OCI-LY7 (cell line): ENCODE results near the gene TEDC1. TPM values are rescaled to one million over a fixed set of nuclear protein-coding genes. Genes with fewer than 3 reads are reported as not detected.

Experiments used
- BruUV-seq: library from RNA; stranded (reverse); fragments of 400-500 nt; replicated peaks from 2 replicates; lab custom pipeline; 2021; lab: Mats Ljungman, UMichigan
- CTCF ChIA-PET: fragments of 300-600 bp; sonication (Branson Sonifier 250); formaldehyde crosslinking; loops from one replicate; lab custom pipeline; 2022; ENCODE audit warnings: antibody characterized with exemption; ENCODE audit not compliant: unreplicated experiment; lab: Charles Lee
- POLR2A ChIA-PET: fragments of 300-600 bp; sonication (Branson Sonifier 250); formaldehyde crosslinking; loops from one replicate; lab custom pipeline; 2022; ENCODE audit warnings: antibody characterized with exemption; lab: Charles Lee
- DNase-seq: peaks from one replicate; pipeline ENCODE4 v3.0.0-alpha.2; 2015; ENCODE audit warnings: low spot score
- H2AFZ ChIP-seq: fragments of 200-600 bp; sonication (generic), shearing (Covaris generic); 2 replicates; pipeline ENCODE4 v1.6.1; 2014; ENCODE audit warnings: mild to moderate bottlenecking, antibody characterized with exemption, low read length, moderate library complexity
- H3K27ac ChIP-seq: fragments of 200-600 bp; sonication (generic); 2 replicates; pipeline ENCODE4 v1.5.1; 2014; ENCODE audit warnings: mixed run types, low read depth, mild to moderate bottlenecking, moderate library complexity, low read length, inconsistent platforms; ENCODE audit not compliant: poor library complexity, severe bottlenecking
- H3K36me3 ChIP-seq: fragments of 200-600 bp; sonication (generic); 2 replicates; pipeline ENCODE4 v1.6.1; 2014; ENCODE audit warnings: mild to moderate bottlenecking, antibody characterized with exemption, low read length, moderate library complexity, mixed read lengths; ENCODE audit not compliant: insufficient read depth
- H3K4me1 ChIP-seq: fragments of 200-600 bp; sonication (generic); 2 replicates; pipeline ENCODE4 v1.5.1; 2014; ENCODE audit warnings: mild to moderate bottlenecking, low read length; ENCODE audit not compliant: insufficient read depth, poor library complexity, severe bottlenecking
- H3K4me2 ChIP-seq: fragments of 200-600 bp; sonication (generic); 2 replicates; pipeline ENCODE4 v1.6.1; 2014; ENCODE audit warnings: mild to moderate bottlenecking, low read length
- H3K4me3 ChIP-seq: fragments of 200-600 bp; sonication (generic); 2 replicates; pipeline ENCODE4 v1.5.1; 2014; ENCODE audit warnings: mild to moderate bottlenecking, low read depth, low read length; ENCODE audit not compliant: poor library complexity, severe bottlenecking
- H3K79me2 ChIP-seq: fragments of 200-600 bp; sonication (generic); 2 replicates; pipeline ENCODE4 v1.6.1; 2016; ENCODE audit warnings: low read depth, mild to moderate bottlenecking, low read length, moderate library complexity, mixed read lengths; ENCODE audit not compliant: insufficient read depth
- H3K9me2 ChIP-seq: fragments of 200-600 bp; sonication (generic); 2 replicates; pipeline ENCODE4 v1.6.1; 2016; ENCODE audit warnings: mild to moderate bottlenecking, low read length, mixed read lengths; ENCODE audit not compliant: insufficient read depth
- H3K9me3 ChIP-seq: fragments of 200-600 bp; sonication (generic); 2 replicates; pipeline ENCODE4 v1.6.1; 2014; ENCODE audit warnings: mild to moderate bottlenecking, mixed run types, low read length, mixed read lengths
- H4K20me1 ChIP-seq: fragments of 200-600 bp; sonication (generic); 2 replicates; pipeline ENCODE4 v1.6.1; 2014; ENCODE audit warnings: mild to moderate bottlenecking, antibody characterized with exemption, low read length, moderate library complexity, mixed read lengths; ENCODE audit not compliant: insufficient read depth
- CTCF ChIP-seq: fragments of 200-600 bp; sonication (generic); conservative IDR thresholded peaks from 2 replicates; pipeline ENCODE4 v1.5.1; 2014; ENCODE audit warnings: mild to moderate bottlenecking, antibody characterized with exemption, low read length, moderate library complexity, mixed read lengths
- EZH2phosphoT487 ChIP-seq: fragments of 200-600 bp; sonication (generic); IDR thresholded peaks from 2 replicates; pipeline ENCODE4 v1.6.1; 2018; ENCODE audit warnings: low read depth, borderline replicate concordance, mild to moderate bottlenecking, mixed run types, antibody characterized with exemption, low read length, moderate library complexity, mixed read lengths
- intact Hi-C: fragments of 100-400 bp; cut with micrococcal nuclease; formaldehyde crosslinking; loops from one replicate; pipeline ENCODE4 v1.10.0; 2022; ENCODE audit not compliant: unreplicated experiment
- total RNA-seq, 2 experiments: library from RNA; depleted of rRNA in 1 of 2; stranded (reverse); fragments of >200 nt in 1 of 2; shearing (Covaris generic) in 1 of 2; gene quantifications; 2 replicates each; pipeline ENCODE4 v1.2.3, GENCODE V29; 2014 to 2022

Gene TEDC1
- total RNA-seq, 2 experiments from 2014 or later: 53.2 to 55.8 TPM

GRCh38 chr14:105469456-105470349, 21.3 kb upstream of the TEDC1 start:
- ChIA-PET CTCF (no interaction called here), POLR2A (no interaction called here)
- peaks cover 39% of the 10 kb centered on the region for H3K36me3 ChIP-seq
- DNase-seq: no peak
- no peak overlapping the region for H3K4me3 ChIP-seq
- no peaks in the 10 kb centered on the region for H3K79me2 ChIP-seq
- H3K4me1 ChIP-seq: peaks cover 9% of the 10 kb centered on the region
- H4K20me1 ChIP-seq: no peaks in the 10 kb centered on the region
- intact Hi-C loops: no loop called here
- H2AFZ ChIP-seq: no peak overlapping the region
- H3K9me2 ChIP-seq: no peaks in the 10 kb centered on the region
- no peak overlapping the region for H3K27ac ChIP-seq
- BruUV-seq: no TSS peak
- no peaks in the 10 kb centered on the region for H3K9me3 ChIP-seq
- no peak for TF ChIP-seq EZH2phosphoT487
- TF ChIP-seq CTCF: no peak
- H3K4me2 ChIP-seq: no peak overlapping the region

GRCh38 chr14:105470350-105471296, 20.4 kb upstream of the TEDC1 start:
- intact Hi-C loops: no loop called here
- no peak overlapping the region for H3K4me2 ChIP-seq
- peaks cover 30% of the 10 kb centered on the region for H3K36me3 ChIP-seq
- peaks cover 9% of the 10 kb centered on the region for H3K4me1 ChIP-seq
- no peak overlapping the region for H2AFZ ChIP-seq
- DNase-seq: no peak
- CTCF ChIA-PET: no interaction called here
- POLR2A ChIA-PET: no interaction called here
- no peaks in the 10 kb centered on the region for H3K9me2 ChIP-seq
- no peaks in the 10 kb centered on the region for H3K9me3 ChIP-seq
- no peaks in the 10 kb centered on the region for H4K20me1 ChIP-seq
- H3K79me2 ChIP-seq: no peaks in the 10 kb centered on the region
- TF ChIP-seq EZH2phosphoT487 (no peak), CTCF (no peak)
- H3K4me3 ChIP-seq: no peak overlapping the region
- TSS peak; percentile 83 for BruUV-seq
- H3K27ac ChIP-seq: no peak overlapping the region
